HG02678 (cell line): ENCODE data around the gene AUTS2.
"Not testable (repeated sequence)": the region's sequence is repeated elsewhere in the genome, so short reads cannot be mapped to it uniquely, and the experiment has no call there.

Experiments
- ATAC-seq: cut with Tn5 transposase; IDR thresholded peaks from one replicate; pipeline ENCODE4 v1.9.1; 2021; ENCODE audit warnings: mild to moderate bottlenecking, moderate library complexity; ENCODE audit not compliant: unreplicated experiment

Gene AUTS2

GRCh38 chr7:70578131-70578530, 979.9 kb downstream of the AUTS2 start:
- no peak for ATAC-seq

DNA sequence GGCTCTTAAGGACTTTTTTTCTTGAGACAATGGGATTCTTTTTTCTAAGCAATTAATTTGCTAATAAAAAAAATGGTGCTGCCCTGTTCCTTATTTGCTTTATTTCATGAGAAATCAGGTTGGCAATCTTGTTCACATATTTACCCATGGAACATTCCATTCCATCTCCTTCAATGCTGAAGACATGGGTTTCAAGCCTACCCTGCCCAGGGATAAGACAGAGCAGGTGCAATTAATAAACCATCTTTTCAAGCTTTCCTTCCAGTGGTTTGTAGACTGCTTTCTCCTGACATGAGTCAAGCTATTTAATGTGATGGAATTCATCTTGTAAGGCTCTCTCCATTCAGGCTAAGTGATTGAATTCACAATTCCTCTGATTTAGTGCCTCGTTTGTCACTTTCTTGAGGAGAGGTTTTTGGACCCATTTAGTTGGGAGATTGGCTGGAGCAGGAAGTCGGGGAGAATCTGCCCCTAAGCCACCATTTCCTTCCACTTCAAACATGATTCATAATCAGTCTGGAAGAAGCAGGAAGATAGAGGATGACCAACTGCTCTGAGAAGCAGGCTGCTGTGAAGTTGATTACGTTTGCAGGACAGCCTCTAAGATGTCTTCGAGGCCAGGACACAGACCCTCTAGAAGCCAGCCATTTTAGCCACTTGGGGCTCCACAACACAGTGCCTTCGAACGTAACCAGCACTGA, 981.3 kb downstream of the AUTS2 start:
- no peak for ATAC-seq

- no peak for ATAC-seq
These were observed 981.9 kb downstream of the AUTS2 start for GRCh38 chr7:70580161-70580560.

GRCh38 chr7:70582927-70583895, 984.9 kb downstream of the AUTS2 start:
- no peak for ATAC-seq

DNA sequence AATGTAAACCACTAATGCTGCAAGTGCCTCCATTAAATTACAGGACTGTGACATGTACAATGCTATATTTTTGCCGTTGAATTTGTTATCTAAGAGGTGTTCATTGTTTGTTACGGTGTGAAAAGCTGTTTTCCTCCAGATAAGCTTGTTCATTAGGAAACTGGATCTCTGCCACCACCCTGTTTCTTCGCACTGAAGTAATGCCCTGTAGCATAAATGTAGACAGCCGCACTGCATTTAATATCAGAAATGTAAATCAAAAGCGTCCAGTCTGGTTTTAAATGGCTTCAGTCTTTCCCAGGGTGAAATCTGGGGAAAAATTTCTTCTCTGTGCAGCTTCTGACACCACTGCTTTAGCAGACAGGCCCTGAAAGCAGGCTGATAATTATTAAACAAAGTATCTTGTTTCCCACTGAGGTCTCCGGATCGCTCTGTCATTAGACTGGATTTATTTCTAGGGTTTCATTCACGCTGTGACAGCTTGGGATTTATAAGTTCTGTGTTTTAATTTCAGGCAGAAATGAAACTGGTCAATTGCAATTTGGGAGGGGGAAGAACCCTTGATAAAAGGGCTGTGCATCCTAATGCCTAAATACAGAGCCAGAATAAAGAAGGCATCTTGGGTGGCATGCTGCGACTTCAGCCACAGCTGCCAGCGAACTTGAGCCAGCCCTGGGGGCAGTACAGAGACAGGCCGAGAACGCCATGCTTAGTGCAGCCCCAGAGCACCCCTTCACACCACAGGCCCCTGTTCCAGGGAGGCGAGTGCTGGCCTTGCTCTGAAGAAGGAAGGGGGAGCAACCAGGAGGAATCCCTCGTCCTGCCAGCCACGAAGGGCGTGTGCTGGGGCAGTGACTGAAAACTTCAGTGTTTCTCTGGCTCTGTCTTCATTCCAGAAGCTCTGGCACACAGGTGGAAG, 985.9 kb downstream of the AUTS2 start:
- no peak for ATAC-seq

- ATAC-seq = no peak
These were observed 986.8 kb downstream of the AUTS2 start for GRCh38 chr7:70585071-70585470.

GRCh38 chr7:70586822-70587221, 988.5 kb downstream of the AUTS2 start:
- no peak for ATAC-seq

DNA sequence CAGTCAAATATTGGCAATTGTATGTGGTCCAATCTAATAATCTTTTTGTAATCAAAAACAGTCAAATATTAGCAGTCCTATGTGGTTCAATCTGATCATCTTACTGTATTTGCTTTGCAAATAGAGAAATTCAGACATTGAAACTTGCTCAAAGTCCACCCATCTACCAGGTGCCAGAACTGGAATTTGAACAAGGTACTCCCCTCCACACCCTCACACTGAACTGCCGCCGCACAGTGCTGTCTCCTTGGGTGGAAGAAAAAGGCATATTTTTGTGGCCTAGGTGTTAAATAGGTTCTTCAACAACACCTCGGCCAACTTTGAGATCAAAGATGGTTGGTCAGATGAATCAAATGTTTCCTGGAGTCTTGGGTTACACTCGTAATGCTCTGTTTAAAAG, 989.5 kb downstream of the AUTS2 start:
- ATAC-seq = no peak

DNA sequence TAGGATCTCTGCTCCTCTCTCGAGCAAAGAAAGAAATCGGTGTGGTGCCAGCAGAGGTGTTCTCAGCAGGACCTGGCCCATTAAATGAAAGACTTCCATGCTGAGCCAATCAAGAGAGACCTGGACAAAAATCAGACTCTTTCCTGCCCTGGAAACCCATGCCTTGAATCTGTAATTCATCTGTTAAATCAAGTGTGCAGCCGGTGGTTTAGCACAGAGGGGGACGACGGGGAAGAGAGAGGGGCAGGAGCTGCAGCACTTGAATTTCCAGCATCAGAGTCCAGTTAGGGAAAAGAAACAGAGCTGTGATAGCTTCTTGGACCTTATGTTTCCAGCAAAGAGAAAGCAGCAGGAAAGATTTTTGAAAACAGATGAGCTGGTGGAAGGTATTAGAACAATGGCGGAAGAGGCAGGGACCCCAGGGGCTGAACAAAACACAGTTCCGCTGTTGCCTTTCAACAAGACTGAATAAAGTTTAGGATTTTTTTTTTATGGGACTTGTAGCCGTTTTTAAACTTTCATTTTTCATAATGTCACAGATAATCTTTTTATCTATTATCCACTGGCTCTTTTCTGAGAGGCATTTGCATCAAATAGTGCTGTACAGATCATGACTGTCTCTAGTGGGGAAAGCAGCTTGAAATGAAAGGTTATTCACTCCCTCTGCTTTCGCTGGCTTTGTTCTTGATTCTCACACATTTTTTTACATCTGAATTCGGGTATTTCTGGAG, 990.1 kb downstream of the AUTS2 start:
- ATAC-seq = no peak

DNA sequence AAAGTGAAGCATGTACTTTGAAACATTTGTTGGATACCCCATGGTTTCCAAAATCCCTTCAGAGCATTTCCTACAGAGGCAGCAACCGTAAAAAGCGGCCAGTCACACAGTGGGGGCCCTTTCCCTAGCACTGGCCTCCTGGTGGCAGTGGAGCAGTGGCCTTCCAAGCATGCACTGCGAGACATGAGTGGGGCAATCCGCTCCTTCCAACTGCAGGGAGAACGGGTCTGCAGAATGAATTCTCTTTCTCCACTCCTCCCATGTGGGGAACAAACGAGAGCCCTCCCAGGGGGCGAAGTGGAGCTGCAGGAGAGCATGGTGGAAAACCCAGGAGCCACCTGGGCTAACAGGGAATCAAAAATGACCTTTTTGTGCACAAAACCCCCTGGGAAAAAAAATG, 990.7 kb downstream of the AUTS2 start:
- no peak for ATAC-seq

- ATAC-seq = no peak
These were observed 991.3 kb downstream of the AUTS2 start for GRCh38 chr7:70589590-70589989.

GRCh38 chr7:70590126-70590854, 992.0 kb downstream of the AUTS2 start:
- no peak for ATAC-seq

DNA sequence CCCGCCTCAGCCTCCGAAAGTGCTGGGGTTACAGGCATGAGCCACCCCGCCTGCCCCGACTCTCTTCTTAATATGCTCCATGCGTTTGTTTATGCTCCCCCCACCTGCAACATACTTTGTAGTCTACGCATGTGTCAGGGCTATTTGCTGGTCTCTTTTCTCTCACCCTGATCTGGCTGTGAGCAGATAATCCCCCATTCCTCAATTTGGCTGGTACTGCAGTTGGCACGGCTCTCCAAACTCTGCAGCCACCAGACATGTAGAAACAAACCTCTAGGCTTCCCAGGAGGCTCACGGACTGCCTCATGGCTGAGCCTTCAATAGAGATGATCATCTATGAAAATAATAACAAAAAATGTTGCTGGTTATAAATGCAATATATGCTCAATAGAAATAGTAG, 993.4 kb downstream of the AUTS2 start:
- no peak for ATAC-seq

GRCh38 chr7:70592171-70592570, 993.9 kb downstream of the AUTS2 start:
- no peak for ATAC-seq

- no peak for ATAC-seq
These were observed 995.9 kb downstream of the AUTS2 start for GRCh38 chr7:70594170-70594569.

DNA sequence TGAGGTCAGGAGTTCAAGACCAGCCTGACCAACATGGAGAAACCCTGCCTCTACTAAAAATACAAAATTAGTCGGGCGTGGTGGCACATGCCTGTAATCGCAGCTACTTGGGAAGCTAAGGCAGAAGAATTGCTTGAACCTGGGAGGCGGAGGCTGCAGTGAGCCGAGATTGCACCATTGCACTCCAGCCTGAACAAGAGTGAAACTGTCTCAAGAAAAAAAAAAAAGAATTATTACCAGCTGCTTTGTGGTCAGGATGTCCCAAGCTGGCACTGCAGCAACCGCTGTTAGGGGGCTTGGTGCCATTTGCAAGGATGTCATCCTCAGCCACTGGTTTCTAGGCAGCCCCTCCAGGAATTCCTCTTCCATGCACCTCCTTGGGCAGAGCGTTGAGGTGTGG, 996.6 kb downstream of the AUTS2 start:
- not testable (repeated sequence) for ATAC-seq

DNA sequence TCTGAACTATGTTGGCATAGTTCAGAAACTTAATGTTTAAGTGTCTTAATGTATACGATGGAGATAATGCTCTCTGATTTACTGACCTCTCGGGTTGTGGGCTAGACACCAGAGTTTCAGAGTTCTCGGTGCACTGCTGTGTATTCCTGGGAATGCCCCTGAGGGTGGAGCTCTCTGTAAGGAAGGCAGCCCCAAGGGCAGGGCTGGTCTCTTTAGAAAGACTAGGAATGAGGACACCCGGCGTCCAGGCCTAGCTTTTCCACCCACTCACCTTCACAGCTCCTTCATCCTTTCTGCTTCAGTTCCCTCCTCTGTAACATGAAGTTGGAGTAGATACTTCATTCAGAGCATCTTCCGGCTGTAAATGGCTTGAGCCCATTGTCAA, 997.1 kb downstream of the AUTS2 start:
- no peak for ATAC-seq

- no peak for ATAC-seq
These were observed 997.7 kb downstream of the AUTS2 start for GRCh38 chr7:70595755-70596597.

DNA sequence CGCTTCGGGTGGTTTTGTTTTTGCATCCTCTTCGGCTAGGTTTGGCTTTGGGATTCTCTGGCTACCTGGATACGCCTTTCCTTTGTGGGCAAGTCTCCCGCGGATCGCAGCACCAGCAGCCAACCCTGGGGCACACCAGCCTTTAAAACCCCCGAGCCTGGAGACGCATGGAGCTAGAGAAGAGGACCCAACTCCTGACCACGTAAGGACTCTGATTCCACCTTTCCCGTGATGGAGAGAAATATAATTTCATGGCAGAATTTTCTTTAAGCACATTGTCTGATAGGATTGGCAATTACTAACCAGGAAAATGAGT, 998.3 kb downstream of the AUTS2 start:
- ATAC-seq = no peak
